HepG2 (cell line): Measurements from ENCODE around the gene ARHGAP9. TPM values are rescaled to one million over a fixed set of nuclear protein-coding genes. Genes with fewer than 3 reads are reported as not detected.

Experiments
- ARID2 ChIP-seq: sonication (generic); formaldehyde crosslinking; IDR thresholded peaks from 2 replicates; pipeline ENCODE4 v1.8.1; 2022; ENCODE audit warnings: mild to moderate bottlenecking, missing genetic modification reagents, borderline replicate concordance
- FOXA1 ChIP-seq, 2 experiments: fragments of 450-650 bp in 1 of 2; sonication (generic) in 1 of 2; formaldehyde crosslinking in 1 of 2; IDR thresholded peaks; 2 replicates each; pipeline versions ENCODE4 v1.4.0 to v1.6.1; 2016 to 2020; ENCODE audit warnings: missing genetic modification reagents in 1 of 2
- HOXA9 ChIP-seq: sonication (generic); formaldehyde crosslinking; IDR thresholded peaks from 2 replicates; pipeline ENCODE4 v1.8.1; 2022; ENCODE audit warnings: missing genetic modification reagents, mild to moderate bottlenecking, moderate library complexity, borderline replicate concordance
- MED8 ChIP-seq: sonication (generic); formaldehyde crosslinking; IDR thresholded peaks from 2 replicates; pipeline ENCODE4 v1.8.1; 2023; ENCODE audit warnings: mild to moderate bottlenecking, missing genetic modification reagents; ENCODE audit not compliant: insufficient replicate concordance
- MEIS2 ChIP-seq: sonication (generic); formaldehyde crosslinking; IDR thresholded peaks from 2 replicates; pipeline ENCODE4 v1.9.0; 2021; ENCODE audit warnings: mild to moderate bottlenecking, missing genetic modification reagents
- NR2F1 ChIP-seq, 2 experiments: fragments of 450-650 bp in 1 of 2; formaldehyde crosslinking in 1 of 2; IDR thresholded peaks; 2 replicates each; pipeline versions ENCODE4 v1.5.0 to v1.6.1; 2016 to 2020; ENCODE audit warnings: mild to moderate bottlenecking in 1 of 2, missing compliant biosample characterization in 1 of 2, missing genetic modification reagents in 1 of 2, moderate library complexity in 1 of 2
- THAP7 ChIP-seq: sonication (generic); formaldehyde crosslinking; IDR thresholded peaks from 2 replicates; pipeline ENCODE4 v1.8.1; 2023; ENCODE audit warnings: mild to moderate bottlenecking, missing genetic modification reagents
- XRCC5 ChIP-seq: fragments of 200-400 bp; formaldehyde crosslinking; optimal IDR thresholded peaks from 2 replicates; pipeline ENCODE3; 2017; ENCODE audit warnings: mild to moderate bottlenecking, low read length
- ZNF225 ChIP-seq: sonication (generic); formaldehyde crosslinking; IDR thresholded peaks from 2 replicates; pipeline ENCODE4 v1.4.0; 2020; ENCODE audit warnings: mild to moderate bottlenecking, missing genetic modification reagents
- ZNF260 ChIP-seq: sonication (generic); formaldehyde crosslinking; IDR thresholded peaks from 2 replicates; pipeline ENCODE4 v1.4.0; 2020; ENCODE audit warnings: missing genetic modification reagents, low read depth, mild to moderate bottlenecking, borderline replicate concordance
- ZNF556 ChIP-seq: sonication (generic); formaldehyde crosslinking; IDR thresholded peaks from 2 replicates; pipeline ENCODE4 v1.4.0; 2020; ENCODE audit warnings: mild to moderate bottlenecking, missing genetic modification reagents, borderline replicate concordance
- ZNF790 ChIP-seq: sonication (generic); formaldehyde crosslinking; IDR thresholded peaks from 2 replicates; pipeline ENCODE4 v1.8.0; 2022; ENCODE audit warnings: missing genetic modification reagents, mild to moderate bottlenecking, borderline replicate concordance
- ZNF891 ChIP-seq: sonication (generic); formaldehyde crosslinking; IDR thresholded peaks from 2 replicates; pipeline ENCODE4 v1.5.0; 2020; ENCODE audit warnings: mild to moderate bottlenecking, missing genetic modification reagents
- polyA plus RNA-seq, 8 experiments: library from polyadenylated mRNA; depleted of rRNA in 3 of 8; stranded (reverse) in 7 of 8; unstranded in 1 of 8; fragments of >200 nt; fragmentation: Illumina TruSeq in 4 of 8; extraction: Trizol in 4 of 8; gene quantifications; 2 replicates each; pipeline versions ENCODE4 v1.2.1 to v1.2.3, GENCODE V29; 2011 to 2016; ENCODE audit warnings: low read depth in 4 of 8, missing spikeins in 1 of 8, mixed read lengths in 1 of 8; ENCODE audit not compliant: insufficient read depth in 1 of 8
- total RNA-seq, 5 experiments: library from RNA; depleted of rRNA; stranded (reverse); fragments of >200 nt; fragmentation: Illumina TruSeq; extraction: Trizol; gene quantifications; 2 replicates each; pipeline ENCODE4 v1.2.3, GENCODE V29; 2016; ENCODE audit warnings: low read depth in 1 of 5
- TF ChIP-seq, protein P1 (sequence below), 2 experiments: sonication (generic) in 1 of 2; formaldehyde crosslinking in 1 of 2; IDR thresholded peaks; 2 replicates each; pipeline versions ENCODE4 v1.6.1 to v1.9.0; 2014 to 2022; ENCODE audit warnings: antibody characterized with exemption in 1 of 2, borderline replicate concordance in 1 of 2, inconsistent platforms in 1 of 2, low read depth in 1 of 2, missing genetic modification reagents in 1 of 2
- TF ChIP-seq, protein P2 (sequence below): sonication (generic); formaldehyde crosslinking; IDR thresholded peaks from 2 replicates; pipeline ENCODE4 v1.8.1; 2022; ENCODE audit warnings: low read depth, mild to moderate bottlenecking, missing genetic modification reagents
- TF ChIP-seq, protein P3 (sequence below): sonication (generic); formaldehyde crosslinking; IDR thresholded peaks from 2 replicates; pipeline ENCODE4 v1.4.0; 2020; ENCODE audit warnings: low read depth, mild to moderate bottlenecking, missing genetic modification reagents

ARHGAP9 gene
- total and polyA plus RNA-seq, 2 of the 13 experiments (the other 11 are each of a cell fraction or from before 2014, with no cell fraction given): 0.18 to 1.2 TPM

DNA sequence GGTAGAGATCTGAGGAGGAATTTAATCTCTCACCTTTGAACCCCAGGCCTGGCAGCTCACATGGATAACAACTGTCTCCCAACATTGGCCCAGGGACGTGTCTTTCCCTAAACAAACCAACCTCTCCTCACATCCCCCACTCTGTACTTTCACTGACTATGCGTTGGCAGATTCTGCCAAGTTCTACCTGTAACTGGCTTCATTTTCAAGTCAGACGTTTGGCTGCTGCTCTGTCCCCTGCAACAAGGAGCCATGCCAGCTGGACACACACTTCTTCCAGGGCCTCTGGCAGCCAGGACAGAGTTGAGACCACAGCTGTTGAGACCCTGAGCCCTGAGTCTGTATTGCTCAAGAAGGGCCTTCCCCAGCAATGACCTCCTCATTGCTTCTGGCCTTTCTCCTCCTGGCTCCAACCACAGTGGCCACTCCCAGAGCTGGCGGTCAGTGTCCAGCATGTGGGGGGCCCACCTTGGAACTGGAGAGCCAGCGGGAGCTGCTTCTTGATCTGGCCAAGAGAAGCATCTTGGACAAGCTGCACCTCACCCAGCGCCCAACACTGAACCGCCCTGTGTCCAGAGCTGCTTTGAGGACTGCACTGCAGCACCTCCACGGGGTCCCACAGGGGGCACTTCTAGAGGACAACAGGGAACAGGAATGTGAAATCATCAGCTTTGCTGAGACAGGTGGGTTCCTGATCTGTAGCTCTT is 45.0 kb downstream of the ARHGAP9 start, which contains the start of gene INHBC (continued):
- TF ChIP-seq, protein P1, sequence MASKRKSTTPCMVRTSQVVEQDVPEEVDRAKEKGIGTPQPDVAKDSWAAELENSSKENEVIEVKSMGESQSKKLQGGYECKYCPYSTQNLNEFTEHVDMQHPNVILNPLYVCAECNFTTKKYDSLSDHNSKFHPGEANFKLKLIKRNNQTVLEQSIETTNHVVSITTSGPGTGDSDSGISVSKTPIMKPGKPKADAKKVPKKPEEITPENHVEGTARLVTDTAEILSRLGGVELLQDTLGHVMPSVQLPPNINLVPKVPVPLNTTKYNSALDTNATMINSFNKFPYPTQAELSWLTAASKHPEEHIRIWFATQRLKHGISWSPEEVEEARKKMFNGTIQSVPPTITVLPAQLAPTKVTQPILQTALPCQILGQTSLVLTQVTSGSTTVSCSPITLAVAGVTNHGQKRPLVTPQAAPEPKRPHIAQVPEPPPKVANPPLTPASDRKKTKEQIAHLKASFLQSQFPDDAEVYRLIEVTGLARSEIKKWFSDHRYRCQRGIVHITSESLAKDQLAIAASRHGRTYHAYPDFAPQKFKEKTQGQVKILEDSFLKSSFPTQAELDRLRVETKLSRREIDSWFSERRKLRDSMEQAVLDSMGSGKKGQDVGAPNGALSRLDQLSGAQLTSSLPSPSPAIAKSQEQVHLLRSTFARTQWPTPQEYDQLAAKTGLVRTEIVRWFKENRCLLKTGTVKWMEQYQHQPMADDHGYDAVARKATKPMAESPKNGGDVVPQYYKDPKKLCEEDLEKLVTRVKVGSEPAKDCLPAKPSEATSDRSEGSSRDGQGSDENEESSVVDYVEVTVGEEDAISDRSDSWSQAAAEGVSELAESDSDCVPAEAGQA (IDR thresholded peaks at IDR 0.05; ENCODE audit: low read depth): no peak
- TF ChIP-seq, protein P1 (CRISPR knock-in tag; IDR thresholded peaks at IDR 0.05; ENCODE audit: borderline replicate concordance): no peak
- TF ChIP-seq XRCC5 (no peak), ZNF556 (CRISPR knock-in tag) (no peak), ZNF260 (no peak), ARID2 (CRISPR knock-in tag) (peak; percentile 41; the same call in 1 of the 2 replicates), ZNF790 (CRISPR knock-in tag) (no peak), NR2F1 (CRISPR knock-in tag; IDR thresholded peaks at IDR 0.05) (0 out of 4 replicates have a peak, but pooled peaks of 1 of the 2 experiments have one; percentile 5), MEIS2 (0 out of 2 replicates have a peak, but pooled peaks have one; percentile 2), FOXA1 (IDR thresholded peaks at IDR 0.05) (no peak), FOXA1 (CRISPR knock-in tag; IDR thresholded peaks at IDR 0.05) (no peak), HOXA9 (CRISPR knock-in tag) (no peak), MED8 (CRISPR knock-in tag) (peak; percentile 47), ZNF225 (CRISPR knock-in tag) (peak; percentile 28; the same call in 1 of the 2 replicates), THAP7 (CRISPR knock-in tag) (0 out of 2 replicates have a peak, but pooled peaks have one; percentile 17), ZNF891 (CRISPR knock-in tag) (peak; percentile 85; the same call in 1 of the 2 replicates)
- TF ChIP-seq, protein P2, sequence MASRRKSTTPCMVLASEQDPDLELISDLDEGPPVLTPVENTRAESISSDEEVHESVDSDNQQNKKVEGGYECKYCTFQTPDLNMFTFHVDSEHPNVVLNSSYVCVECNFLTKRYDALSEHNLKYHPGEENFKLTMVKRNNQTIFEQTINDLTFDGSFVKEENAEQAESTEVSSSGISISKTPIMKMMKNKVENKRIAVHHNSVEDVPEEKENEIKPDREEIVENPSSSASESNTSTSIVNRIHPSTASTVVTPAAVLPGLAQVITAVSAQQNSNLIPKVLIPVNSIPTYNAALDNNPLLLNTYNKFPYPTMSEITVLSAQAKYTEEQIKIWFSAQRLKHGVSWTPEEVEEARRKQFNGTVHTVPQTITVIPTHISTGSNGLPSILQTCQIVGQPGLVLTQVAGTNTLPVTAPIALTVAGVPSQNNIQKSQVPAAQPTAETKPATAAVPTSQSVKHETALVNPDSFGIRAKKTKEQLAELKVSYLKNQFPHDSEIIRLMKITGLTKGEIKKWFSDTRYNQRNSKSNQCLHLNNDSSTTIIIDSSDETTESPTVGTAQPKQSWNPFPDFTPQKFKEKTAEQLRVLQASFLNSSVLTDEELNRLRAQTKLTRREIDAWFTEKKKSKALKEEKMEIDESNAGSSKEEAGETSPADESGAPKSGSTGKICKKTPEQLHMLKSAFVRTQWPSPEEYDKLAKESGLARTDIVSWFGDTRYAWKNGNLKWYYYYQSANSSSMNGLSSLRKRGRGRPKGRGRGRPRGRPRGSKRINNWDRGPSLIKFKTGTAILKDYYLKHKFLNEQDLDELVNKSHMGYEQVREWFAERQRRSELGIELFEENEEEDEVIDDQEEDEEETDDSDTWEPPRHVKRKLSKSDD (CRISPR knock-in tag): no peak
- TF ChIP-seq, protein P3, sequence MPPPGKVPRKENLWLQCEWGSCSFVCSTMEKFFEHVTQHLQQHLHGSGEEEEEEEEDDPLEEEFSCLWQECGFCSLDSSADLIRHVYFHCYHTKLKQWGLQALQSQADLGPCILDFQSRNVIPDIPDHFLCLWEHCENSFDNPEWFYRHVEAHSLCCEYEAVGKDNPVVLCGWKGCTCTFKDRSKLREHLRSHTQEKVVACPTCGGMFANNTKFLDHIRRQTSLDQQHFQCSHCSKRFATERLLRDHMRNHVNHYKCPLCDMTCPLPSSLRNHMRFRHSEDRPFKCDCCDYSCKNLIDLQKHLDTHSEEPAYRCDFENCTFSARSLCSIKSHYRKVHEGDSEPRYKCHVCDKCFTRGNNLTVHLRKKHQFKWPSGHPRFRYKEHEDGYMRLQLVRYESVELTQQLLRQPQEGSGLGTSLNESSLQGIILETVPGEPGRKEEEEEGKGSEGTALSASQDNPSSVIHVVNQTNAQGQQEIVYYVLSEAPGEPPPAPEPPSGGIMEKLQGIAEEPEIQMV: no peak
